HG02763 (cell line): ENCODE data around the gene PLCB4.

Source experiments
- ATAC-seq: cut with Tn5 transposase; IDR thresholded peaks from one replicate; pipeline ENCODE4 v1.9.1; 2021; ENCODE audit warnings: mild to moderate bottlenecking, moderate library complexity; ENCODE audit not compliant: unreplicated experiment

PLCB4 gene

DNA sequence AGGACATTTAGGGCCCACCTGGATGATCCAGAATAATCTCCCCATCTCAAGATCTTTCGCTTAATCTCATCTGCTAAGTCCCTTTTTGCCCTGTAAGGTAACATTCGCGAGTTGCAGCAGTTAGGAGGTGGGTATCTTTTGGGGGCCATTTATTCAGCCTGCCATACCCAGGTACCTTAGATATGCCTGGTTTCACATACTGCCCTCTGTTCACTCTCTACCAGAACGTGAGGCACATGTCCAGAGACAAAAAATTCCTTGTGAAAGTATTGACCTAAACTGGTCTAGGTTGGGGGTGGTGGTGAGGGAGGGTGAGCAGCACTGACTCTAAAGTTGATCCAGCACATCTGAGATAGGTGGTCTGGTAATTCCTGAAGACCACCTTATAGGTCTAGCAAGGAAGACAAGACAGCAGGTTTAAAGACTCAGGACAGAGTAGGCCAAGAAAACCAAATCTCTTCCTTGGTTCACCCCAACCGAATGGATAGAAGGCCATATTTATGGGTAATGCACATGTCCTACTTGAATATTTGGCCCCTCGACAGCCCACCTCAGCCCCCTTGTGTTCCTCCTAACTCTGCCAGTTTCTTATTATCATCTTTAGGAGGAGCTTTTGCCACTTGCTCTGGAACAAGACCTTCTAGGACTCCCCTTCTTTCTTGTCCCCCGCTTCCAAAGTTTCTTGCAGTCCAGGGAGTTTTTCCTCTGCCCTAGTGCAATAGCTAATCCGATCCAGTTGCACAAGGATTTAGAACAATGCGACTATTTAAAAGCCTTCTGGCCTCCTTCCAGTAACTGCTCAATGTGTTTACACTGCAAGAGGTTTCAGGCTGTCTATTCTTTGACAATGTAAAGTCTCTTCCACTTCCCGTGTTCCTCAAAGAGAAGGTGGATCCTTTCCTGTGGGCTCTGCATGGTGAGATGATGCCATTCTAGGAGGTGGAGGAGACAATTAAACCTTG is 232.5 kb downstream of the PLCB4 start:
- no peak for ATAC-seq

DNA sequence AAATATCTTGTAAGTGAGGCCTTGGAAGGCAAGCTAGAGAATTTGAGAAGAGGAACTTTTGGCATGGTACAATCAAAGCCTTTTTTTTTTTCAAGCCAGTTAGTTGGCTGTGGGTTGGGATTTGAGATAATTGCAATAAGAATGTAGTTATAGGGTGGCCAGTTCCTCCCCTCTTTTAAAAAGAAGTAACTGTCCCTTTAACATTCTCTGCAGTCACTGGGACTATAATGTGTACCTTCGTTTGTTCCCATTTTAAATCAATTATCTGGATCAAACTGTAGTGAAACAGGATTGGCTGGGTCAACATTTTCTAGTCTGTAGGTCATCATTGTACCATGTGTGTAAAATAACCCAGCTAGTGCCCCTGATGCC is 233.2 kb downstream of the PLCB4 start:
- no peak for ATAC-seq

DNA sequence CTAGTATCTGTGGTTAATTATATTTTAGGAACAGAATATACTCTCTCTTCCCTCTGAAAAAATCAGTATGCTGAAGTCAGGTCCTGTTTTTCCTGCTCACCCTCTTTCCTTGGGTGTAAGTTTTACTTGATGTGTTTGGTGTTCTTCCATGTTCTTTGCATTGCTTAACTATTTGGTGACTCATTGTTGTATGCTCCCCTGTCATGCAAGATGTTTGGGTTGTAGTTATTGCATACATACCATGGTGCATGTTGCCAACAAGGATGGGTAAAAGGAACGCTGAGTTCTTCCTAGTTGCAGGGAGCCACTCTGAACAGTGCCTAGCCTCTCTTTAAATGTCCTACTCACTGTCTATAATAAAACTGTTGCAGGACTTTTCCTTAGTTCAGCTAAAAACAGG is 237.6 kb downstream of the PLCB4 start:
- ATAC-seq, result no peak

DNA sequence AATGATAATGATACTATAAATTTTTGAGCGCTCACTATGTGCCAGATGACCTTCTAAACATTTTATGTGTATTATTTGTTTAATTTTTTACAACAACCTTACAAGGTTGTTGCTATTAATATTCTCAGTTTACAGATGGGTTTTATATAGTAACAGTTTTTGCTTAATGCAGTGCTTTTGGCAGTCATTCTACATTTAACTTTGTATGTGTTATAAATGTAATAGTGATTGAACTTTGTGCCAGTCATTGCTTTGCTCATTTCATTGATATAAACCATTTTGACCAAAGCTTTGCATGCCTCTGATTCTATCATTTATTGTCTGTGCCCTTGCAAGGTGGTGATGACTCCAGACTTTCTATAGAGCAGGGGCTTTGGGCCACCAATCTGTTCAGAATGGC is 239.2 kb downstream of the PLCB4 start:
- ATAC-seq, result no peak

DNA sequence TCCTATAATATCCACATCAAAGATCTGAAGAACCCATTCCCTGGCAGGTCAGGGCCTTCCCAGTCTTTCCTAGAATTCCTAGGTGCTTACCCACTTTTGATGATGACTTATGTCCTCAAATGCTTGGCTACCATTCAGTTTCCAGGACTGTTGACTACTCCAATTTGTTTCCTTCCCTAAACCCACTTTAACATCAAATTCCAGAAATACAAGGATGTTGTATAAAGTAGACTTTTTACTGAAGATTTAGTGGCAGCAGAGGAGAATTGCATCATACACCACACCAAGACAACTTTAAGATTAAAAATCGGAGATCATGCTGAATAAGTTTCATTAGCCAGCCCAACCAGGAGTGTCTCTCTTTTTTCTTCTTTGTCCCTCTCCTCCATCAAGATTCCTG is 242.2 kb downstream of the PLCB4 start:
- ATAC-seq, result no peak

DNA sequence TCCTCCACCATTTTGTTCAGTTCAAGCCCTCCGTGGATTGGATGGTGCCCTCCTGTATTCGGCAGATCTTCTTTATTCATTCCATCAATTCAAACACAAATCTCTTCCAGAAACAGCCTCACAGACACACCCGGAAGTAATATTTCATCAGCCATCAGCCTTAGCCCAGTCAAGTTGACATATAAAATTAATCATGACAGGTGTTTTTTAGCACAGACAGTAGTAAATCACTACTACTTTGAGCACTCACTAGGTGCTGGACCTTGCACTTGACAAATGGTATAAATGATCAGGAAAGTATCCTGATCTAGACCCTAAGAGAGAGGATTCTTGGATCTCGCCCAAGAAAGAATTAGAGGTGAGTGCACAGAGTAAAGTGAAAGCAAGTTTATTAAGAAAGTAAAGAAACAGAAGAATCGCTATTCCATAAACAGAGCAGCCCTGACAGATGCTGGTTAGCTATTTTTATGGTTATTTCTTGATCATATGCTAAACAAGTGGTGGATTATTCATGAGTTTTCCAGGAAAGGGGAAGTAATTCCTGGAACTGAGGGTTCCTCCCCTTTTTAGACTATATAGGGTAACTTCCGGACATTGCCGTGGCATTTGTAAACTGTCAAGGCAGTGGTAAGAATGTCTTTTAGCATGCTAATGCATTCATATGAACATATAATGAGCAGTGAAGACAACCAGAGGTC is 250.9 kb downstream of the PLCB4 start:
- no peak for ATAC-seq

DNA sequence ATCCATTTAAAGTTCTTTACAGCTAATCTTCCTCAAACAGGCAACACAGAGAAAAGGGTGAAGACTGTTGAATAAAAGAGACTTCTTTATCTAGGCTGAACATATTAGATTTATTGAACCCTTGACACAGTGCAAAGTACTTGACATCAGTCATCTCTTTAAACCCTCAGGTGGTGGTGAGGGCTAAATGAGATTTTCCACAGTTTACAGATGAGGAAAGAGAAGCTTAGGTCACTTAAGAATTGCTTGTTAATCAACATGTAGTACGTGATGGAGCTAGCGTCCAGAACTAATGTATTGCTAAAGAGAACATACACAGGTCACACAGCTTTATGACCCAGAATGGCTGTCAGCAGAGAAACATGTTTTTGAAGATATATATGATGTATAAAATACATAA is 252.1 kb downstream of the PLCB4 start:
- no peak for ATAC-seq

DNA sequence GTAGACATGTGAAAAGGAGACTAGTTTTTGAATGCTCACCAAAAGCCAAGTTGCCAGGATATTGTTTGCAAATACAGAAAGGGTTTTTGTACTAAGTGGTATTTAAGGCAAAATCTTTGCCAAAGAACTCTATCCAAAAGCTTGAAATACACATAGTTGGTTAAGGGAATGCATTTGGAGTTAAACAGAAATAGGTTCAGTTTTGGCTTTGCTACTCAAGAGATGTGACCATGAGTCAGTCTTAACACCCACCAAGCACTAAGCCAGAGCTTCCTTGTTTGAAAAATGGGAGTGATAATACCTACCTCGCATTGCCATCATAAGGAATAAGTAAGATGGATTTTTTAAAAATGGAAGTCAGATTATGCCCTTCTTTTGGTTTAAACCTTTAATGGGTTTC is 253.8 kb downstream of the PLCB4 start:
- ATAC-seq, result no peak

DNA sequence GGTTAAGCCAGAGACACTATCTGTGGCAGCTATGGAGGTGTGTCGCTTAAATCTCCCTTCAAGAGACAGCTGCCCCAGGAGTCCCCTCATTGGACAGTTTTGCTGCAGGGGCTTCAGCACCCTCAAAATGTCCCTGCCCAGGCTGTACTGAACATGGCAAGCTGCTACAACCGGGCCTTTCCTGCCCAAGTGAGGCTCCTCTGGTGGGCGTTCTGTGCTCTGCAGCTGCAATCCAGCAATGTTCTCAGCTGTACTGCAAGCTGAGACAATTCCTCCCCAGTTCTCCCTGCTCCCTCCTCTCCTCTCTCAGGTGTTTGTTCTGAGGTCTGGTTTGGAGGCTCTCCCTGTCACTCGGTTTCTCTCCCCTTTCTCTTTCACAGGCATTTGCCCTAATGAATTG is 254.7 kb downstream of the PLCB4 start:
- no peak for ATAC-seq

DNA sequence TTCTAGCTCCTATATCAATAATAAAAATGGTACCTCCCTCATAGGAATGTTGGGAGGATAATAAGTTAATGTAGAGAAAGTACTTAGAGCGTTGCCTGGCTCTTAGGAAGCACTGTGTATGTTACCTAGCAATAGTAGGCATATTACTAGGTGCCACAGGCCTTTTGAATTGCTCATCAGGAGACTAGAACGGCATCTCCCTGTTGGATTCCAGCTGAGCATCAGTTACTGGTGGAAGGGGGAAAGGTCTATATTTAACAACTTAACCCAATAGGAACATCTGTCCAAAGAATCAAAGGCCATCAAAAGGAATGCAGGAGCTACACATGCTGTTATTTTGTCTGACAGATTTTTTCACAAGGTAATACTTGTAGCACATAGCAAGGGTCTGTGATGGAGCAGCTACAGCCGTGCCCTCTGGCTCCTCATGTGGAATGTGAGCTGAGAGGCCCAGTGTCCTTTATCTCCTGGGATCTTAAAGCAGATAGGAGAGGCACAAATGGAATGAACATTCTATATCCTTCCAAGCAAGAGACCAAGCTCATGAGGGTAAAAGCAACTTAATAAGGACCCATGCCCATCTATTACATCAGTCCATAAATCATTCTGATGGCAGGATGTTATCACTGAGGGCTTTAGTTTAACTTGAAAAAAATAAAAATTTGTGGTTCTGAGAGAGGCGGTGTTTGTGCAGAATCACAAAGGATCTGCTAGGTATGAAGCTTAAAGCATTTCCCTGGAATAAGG is 260.6 kb downstream of the PLCB4 start:
- ATAC-seq, result no peak

DNA sequence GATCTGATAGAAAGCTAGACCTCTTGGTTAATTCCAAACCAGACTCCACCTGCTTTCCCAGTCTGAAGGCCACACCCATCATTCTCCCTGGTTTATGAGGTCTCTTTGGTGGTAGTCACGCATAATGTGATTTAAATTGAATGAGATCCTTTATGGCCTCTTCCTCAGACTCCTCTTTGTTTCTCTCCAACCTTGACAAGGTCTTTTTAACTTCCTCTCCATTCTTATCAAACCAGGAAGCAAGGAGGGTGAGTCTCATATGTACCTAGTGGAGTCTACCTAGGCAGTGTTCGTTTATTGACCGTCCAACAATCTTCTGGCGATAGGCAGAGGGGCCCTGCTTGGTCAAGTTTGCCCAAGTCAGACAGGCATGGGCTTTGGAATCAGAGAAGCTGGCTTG is 261.3 kb downstream of the PLCB4 start:
- no peak for ATAC-seq

DNA sequence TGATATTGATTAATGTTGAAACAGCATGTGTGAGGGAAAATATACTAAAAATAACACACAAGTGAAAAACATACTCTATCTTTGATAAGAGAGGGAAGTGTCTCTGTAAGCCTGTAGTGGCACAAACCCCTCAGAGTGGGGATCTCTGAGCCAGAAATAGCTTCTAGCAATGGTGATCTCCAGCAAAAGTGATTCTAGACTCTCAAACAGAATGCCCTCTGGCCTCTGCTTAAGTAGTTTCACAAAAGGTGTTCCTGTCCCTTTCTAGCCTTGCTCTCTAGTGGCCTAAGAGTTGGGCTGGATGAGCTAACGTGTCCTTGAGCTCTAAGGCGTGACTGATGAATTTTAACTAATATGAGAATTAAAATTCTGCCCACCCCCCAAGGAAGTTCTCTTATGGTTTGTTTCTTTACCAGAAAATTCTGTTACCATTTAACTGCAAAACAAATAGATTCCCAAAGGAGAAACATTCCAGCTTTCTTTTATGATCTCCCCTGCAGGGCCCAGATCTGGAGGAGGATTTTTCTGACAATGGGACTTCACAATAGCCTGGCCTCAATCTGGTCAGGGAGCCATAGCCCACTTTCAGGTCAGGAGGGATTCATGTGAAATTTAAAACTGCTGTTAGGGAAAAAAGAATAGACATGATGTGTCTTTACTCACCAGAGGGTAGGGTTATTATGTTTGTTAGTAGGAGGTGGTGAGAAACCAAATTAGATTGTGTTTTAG is 263.0 kb downstream of the PLCB4 start:
- ATAC-seq, result no peak

DNA sequence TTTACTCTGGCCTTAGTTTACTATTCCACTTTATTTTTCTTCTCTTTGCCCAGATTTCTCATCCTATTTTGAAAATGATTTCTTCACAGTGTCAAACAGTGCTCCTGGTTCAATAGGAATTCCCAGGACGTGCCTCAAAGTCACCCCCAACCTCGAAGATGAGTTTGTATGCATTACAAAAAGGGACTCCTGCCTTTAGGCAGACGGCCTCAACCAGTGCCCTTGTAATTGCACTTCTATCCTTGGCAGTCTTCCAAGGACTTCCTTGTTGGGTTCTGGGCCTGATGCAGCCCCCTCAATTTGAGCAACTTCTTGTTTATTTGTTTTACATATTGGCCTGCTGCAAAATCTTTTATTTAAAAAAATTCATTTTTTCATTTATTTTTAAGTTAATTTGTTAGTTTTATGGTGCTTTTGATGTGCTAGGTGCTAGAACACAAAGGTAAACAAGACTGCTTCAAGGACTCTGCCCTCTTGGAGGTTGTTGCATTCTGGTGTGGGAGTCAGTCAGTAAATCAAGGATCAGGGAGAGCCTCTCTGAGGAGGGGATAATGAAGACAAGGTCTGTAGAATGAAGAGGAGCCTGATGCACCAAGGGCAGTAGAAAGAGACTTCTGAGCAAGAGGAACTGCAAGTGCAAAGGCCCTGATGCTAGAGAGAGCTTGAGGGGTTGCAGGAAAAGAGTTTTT is 264.0 kb downstream of the PLCB4 start:
- ATAC-seq, result no peak

DNA sequence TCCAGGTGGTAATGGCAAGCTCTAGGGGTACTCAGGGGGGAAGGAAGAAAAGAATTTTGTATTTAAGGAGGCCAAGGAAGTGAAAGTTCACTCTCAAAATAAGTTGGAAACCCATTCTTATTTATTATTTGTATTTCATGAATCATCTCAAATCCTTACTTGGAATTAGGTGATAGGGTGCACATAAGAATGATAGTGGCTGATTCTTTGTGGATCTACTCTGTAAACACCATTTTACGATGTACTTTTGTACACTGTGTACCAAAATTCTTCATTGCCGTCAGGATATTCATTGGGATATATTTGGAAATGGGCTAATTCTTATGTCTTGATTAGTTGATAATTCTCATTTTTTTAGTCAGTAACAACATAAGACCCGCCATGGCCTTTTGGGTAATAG is 266.0 kb downstream of the PLCB4 start:
- ATAC-seq, result no peak

DNA sequence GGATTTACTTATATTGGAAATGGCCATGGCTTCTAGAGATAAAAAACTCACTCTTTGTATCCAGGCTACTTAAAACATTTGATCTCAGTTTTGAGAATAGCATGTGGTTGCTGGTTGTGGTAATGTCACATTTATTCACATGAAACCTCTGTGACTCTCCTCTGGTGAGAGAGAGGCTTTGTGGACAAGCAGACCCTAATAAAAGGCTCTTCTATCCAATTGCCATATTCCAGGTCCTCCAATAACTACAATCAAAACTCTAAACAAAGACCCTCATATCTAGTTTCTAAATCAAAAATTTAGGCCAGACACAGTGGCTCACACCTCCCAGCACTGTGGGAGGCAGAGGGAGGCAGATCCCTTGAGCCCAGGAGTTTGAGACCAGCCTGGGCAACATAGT is 269.2 kb downstream of the PLCB4 start:
- ATAC-seq, result no peak

DNA sequence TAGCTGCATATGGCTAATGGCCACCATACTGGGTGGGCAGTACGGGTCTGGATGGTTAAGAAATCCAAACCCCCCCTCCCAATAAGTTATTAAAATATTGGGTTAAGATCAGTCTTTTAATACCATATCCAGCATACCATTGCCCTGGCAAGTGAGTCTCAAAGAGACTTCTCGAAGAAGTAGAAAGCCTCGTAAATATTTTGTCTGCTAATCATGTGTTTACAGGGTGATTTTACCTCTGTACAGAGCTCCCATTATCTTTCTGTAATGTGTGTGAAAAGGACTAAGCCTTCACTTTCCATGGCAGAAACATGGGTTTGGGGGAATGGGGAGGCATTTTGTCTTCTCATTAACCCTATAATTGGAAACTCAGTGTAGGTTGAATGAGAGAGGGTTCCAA is 270.8 kb downstream of the PLCB4 start:
- no peak for ATAC-seq

DNA sequence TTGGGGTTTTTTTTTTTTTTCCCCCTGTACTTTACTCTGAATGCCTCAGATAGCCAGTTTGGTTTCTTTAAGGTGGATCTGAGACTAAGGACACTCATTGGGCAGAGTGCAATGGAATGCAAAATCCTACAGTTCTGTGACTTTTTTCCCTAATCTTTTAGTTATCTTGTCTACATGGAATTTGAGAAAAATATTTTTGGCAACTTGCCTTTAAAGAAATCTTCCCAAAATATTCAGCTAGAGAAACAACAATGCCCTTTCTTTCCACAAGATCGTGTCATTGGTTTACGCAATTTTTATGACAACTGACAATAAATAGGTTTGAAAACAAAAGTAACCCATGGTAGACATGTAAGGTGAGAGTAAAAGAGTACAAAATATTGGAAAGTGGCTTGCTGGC is 273.8 kb downstream of the PLCB4 start:
- ATAC-seq, result no peak

DNA sequence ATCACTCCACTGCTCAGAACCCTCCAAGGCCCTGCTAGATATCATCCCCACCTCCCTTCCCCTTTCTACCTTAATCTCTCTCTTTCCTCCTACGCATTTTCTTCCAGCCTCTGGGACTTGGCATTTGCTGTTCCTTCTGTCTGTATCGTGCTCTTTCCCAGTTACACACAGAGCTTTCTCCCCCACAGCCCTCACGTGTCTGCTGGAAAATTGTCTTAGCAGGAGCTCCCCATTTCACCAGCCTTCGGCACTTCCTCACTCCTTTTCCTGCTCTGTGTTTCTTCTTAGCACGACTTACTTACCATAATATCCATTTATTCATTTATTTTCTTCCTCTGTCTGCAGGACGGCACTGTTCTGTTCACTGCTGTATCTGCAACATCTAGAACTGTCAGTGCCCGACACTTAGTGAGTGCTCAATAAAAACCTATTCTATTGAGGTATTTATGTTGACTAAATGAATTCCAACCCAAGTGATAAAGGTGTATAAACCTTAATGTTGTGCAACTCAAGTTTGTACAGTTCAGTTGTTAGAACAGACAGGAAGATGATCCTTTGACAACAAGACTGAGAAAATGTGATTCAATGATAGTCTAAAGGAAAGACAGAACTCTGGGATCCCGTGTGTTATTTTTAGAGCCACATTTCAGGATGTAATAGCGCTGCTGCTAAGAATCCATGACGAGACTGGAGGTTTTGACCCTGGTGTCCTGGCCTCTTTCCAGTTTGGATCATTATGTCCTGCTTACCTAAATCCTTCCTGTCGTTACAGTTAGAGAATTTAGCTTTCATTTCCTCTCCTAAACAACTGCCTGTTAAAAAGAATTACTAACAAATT is 275.4 kb downstream of the PLCB4 start:
- no peak for ATAC-seq

DNA sequence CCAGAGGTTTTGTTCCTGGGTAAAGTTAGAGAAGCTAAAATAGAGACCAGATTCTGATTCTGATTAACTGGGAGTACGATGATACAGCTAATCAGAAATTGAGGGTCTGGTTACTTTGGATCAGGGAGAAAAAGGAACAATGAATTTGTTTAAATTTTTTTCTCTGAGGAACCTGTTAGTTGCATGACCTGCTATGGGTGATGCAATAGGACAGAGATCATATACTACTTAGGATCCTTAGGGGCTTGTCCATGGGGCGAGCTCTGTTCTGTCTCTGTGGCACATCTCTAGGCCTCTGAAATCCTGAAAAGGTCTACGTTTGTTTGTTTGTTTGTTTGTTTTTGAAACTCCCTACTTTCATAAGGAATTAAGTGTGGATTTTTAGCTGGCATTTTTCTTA is 279.4 kb downstream of the PLCB4 start:
- ATAC-seq, result no peak

DNA sequence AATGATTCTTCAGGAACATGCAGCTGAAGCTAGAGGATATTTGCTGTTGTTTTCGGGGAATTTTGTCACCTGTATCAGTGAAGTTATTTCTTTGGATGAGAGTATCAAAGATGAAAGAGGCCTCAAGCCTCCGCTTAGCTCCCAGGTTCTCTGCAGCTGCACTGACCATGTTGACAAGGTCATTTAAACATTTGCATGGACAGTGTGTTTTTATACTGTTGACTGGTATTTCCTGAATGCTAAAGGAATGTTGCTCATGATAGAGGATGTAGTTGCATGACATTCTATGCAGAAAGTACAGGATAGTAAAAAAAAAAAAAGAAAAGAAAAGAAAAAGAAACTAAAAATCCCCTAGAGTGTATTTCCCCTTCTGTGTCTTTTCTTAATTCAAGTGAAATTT is 279.9 kb downstream of the PLCB4 start:
- ATAC-seq, result no peak
